ENCODE results near the gene MYOM3.
"Not testable (repeated sequence)": the region's sequence is repeated elsewhere in the genome, so short reads cannot be mapped to it uniquely, and the experiment has no call there.

The MYOM3 gene

DNA sequence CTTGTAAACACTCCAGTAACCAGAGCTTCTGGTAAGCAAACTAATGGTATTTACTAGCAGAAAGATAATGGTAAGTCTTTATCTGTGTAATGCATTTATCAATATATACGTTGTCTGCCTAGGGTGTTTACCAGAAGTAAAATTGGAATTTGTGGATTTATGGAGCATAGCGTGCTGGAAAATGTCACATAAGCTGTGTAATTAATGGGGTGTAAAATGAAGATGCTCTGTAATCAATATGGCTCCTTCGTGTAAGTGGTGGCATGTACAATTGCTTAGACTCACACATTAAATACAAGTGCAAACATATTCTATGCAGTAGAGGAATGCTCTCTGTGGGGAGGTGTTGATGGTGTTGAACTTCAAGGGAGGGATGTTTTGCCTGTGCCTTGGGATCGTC is 69.6 kb downstream of the MYOM3 start:
- no peak for DNase-seq (ENCODE audit: low read depth in 1 of 2, low spot score in 1 of 2)

- no peak for DNase-seq (ENCODE audit: low read depth in 1 of 2, low spot score in 1 of 2)
Observed at GRCh38 chr1:24036088-24036487, 75.8 kb downstream of the MYOM3 start.

GRCh38 chr1:24032981-24033380 is 79.0 kb downstream of the MYOM3 start:
- DNase-seq (ENCODE audit: low read depth in 1 of 2, low spot score in 1 of 2): no peak

- not testable (repeated sequence) for DNase-seq (ENCODE audit: low read depth in 1 of 2, low spot score in 1 of 2)
Observed at GRCh38 chr1:24030976-24031516, 80.9 kb downstream of the MYOM3 start.

- no peak for DNase-seq (ENCODE audit: low read depth in 1 of 2, low spot score in 1 of 2)
Observed at GRCh38 chr1:24027838-24028468, 84.0 kb downstream of the MYOM3 start.

- DNase-seq (ENCODE audit: low read depth in 1 of 2, low spot score in 1 of 2): no peak
Observed at GRCh38 chr1:24022581-24023361, 89.2 kb downstream of the MYOM3 start.

DNA sequence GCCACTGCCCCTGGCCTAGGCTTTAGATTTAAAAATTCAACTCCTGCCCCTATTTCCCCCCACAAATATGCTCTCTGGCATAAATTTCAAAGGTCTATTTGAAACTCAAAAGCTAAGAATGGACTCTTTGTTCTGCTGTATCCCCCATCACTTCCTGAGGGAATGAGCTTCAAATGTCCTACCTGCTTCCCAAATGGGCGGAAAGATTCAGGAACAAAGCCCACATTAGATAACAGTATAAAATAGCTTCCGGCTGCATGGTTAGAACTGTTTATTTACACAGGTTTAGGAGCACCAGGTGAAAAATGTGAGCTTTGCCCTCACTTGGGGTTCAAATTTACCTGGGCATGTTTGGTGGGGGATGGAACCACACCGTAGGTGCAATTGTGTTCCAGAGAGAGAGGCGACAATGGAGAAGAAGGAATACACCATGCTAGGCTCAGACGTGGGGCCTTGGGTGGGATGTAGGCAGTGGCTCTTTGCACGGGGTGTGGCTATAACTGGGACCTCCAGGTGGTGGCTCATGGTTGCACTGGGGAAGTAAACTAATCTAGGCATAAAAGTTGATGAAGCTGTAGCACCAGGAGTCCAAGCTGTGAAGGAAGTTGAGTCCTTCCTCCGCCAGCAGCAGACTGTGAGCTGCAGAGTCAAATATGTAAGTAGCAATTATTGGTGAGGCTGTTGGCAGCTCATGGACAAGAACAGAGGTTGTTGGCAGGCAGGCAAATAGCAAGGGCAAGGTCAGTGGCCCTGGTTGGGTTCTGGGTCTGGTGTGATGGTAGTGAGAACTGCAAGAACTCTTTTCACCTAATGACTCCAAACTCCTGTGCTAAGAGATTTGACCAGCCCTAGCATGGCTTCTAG is 90.3 kb downstream of the MYOM3 start:
- no peak for DNase-seq (ENCODE audit: low read depth in 1 of 2, low spot score in 1 of 2)

DNA sequence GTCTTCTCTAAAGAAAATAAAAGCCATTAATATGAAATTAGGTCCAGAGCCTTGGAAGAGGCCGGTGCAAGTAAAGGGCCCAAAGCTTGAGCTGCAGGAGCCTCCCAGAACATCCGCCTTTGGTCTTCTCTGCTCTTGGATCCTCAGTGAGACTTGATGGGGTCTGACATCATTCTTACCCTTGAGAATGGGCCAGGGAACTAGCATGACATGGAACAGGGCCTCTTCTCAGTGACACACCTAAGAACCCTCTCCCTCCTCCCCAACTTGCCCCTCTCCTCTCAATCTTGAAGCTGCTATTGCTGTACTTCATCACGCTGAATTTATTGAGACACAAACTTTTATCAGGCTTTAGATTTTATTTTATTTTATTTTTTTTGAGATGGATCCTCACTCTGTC is 91.5 kb downstream of the MYOM3 start:
- no peak for DNase-seq (ENCODE audit: low read depth in 1 of 2, low spot score in 1 of 2)

- no peak for DNase-seq (ENCODE audit: low read depth in 1 of 2, low spot score in 1 of 2)
Observed at GRCh38 chr1:24020025-24020424, 91.9 kb downstream of the MYOM3 start.

GRCh38 chr1:24018611-24019580 is 93.0 kb downstream of the MYOM3 start:
- no peak for DNase-seq (ENCODE audit: low read depth in 1 of 2, low spot score in 1 of 2)

DNA sequence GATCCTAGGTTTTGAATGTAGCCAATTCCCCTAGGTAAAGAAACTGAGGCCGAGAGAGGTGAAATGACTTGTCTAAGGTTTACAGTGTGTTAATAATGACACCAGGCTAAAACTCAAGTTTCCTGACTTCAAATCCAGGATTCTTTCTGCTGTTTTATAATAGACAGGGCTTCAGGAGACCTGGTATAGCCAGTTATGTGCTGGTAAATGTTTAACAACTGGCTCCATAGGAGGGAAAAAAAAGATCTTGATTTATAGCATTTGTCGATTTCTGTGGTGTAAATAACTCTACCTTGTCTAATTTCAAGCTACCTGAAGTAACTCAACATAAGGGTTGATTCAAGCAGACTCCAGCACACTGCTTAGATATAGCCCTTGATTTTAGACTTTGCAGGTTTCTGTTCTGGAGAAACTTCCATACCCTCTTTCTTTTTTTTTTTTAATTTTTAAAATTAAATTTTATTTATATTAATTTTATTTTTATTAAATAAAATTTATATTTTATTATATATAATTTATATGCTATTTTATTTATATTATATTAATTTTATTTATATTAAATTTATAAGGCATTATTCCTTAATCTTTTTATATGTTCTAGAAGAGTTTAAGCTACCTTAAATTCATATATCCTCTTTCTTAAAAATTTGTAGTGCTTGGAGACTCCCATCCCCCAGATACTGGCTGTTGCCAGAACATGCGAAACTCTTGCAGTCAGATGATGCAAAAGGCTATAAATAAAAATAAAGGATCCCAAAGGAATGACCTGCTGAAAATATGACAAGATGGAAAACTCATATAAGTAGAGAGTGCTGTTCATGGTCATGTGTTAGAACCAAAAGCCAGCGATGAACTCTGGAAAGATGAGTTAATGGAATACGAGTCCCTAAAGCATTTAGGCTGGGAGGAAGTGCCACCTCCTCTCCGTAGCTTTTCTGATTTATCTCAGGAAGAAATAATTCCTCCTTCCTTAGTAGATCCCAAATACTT is 96.4 kb downstream of the MYOM3 start:
- DNase-seq (ENCODE audit: low read depth in 1 of 2, low spot score in 1 of 2): no peak

- not testable (repeated sequence) for DNase-seq (ENCODE audit: low read depth in 1 of 2, low spot score in 1 of 2)
Observed at GRCh38 chr1:24012878-24013277, 99.1 kb downstream of the MYOM3 start.

DNA sequence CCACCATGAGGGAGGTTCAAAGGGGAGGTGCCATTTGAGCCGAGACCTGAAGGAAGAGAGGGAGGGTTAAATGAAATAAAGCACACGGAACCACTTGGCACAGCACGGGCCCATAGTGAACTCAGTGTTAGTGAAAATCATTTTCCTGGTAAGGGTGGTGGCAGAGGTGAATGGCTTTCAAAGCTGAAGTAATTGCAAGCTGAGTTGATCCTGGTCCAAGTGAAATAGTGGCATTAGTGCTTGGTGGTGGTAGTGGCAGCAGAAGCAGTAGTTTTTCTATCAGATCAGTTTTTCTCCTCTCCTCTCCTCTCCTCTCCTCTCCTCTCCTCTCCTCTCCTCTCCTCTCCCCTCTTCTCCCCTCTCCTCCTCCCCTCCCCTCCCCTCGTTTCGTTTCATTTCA is 101.3 kb downstream of the MYOM3 start:
- no peak for DNase-seq (ENCODE audit: low read depth in 1 of 2, low spot score in 1 of 2)

DNA sequence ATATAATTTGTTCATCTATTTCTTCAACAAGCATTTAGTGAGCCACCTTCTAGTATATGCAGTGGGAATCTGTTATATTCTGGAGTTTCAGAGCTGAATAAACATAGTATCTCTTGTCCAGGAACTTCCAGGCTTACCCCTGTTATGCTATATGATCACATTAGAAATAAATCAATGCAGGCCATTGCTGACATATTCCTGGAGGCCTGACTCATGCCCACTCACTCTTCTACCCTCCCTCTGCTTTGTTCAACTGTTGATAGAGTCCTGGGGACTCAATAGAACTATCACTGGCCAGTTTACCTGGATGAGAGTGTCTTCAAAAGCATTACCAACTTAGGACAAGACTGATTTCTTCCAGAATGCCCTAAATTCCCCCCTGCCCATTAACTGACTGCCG is 102.5 kb downstream of the MYOM3 start:
- no peak for DNase-seq (ENCODE audit: low read depth in 1 of 2, low spot score in 1 of 2)

GRCh38 chr1:24008574-24009184 is 103.3 kb downstream of the MYOM3 start:
- DNase-seq (ENCODE audit: low read depth in 1 of 2, low spot score in 1 of 2): not testable (repeated sequence)

DNA sequence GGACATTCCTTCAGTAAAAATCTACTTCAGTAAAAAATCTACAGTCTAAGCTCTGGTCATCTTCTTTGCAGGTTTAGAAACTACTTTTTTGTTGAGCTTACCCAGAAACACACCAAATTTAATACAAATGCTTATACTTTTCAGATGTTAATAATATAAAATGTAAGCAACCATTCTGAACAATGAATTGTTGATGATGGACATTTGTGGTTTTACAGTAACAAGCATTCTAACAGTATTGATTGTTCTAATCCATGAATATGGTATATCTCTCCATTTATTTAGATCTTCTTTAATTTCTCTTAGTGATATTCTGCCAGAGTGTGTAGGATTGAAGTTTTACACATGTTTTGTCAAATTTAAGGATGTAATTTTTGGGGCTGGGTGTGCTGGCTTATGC is 104.9 kb downstream of the MYOM3 start:
- DNase-seq (ENCODE audit: low read depth in 1 of 2, low spot score in 1 of 2): no peak
